ENCODE results near the gene POLR3E.

POLR3E gene

DNA sequence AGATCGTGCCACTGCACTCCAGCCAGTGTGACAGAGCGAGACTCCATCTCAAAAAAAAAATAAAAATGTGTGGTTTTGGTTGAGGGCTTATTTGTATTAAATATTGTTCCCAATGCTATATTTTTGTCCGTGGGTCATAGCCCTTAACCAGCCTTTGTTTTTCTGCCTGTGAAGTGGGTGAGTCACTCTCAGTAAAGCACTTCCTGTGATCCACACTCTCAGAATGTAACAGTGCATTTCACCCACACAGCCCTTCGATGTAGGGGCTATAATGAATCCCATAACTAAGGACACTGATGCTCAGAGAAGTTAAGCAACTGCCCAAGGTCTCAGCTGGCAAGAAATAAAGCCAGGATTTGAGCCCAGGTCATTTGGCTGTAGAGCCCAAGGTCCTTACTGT lies 34.7 kb upstream of the POLR3E start:
- TF ChIP-seq, protein P1, sequence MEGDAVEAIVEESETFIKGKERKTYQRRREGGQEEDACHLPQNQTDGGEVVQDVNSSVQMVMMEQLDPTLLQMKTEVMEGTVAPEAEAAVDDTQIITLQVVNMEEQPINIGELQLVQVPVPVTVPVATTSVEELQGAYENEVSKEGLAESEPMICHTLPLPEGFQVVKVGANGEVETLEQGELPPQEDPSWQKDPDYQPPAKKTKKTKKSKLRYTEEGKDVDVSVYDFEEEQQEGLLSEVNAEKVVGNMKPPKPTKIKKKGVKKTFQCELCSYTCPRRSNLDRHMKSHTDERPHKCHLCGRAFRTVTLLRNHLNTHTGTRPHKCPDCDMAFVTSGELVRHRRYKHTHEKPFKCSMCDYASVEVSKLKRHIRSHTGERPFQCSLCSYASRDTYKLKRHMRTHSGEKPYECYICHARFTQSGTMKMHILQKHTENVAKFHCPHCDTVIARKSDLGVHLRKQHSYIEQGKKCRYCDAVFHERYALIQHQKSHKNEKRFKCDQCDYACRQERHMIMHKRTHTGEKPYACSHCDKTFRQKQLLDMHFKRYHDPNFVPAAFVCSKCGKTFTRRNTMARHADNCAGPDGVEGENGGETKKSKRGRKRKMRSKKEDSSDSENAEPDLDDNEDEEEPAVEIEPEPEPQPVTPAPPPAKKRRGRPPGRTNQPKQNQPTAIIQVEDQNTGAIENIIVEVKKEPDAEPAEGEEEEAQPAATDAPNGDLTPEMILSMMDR (conservative IDR thresholded peaks at IDR 0.05; ENCODE audit: low read depth, low read length): no peak
- DNase-seq (ENCODE audit: low read depth): no peak
- no peak overlapping the region for H3K4me3 ChIP-seq (ENCODE audit: low read length)

- H3K4me3 ChIP-seq (ENCODE audit: low read length): no peak overlapping the region
- DNase-seq (ENCODE audit: low read depth): no peak
- TF ChIP-seq, protein P1 (conservative IDR thresholded peaks at IDR 0.05; ENCODE audit: low read depth, low read length): no peak
These were observed 32.4 kb upstream of the POLR3E start for GRCh38 chr16:22264786-22265185.

DNA sequence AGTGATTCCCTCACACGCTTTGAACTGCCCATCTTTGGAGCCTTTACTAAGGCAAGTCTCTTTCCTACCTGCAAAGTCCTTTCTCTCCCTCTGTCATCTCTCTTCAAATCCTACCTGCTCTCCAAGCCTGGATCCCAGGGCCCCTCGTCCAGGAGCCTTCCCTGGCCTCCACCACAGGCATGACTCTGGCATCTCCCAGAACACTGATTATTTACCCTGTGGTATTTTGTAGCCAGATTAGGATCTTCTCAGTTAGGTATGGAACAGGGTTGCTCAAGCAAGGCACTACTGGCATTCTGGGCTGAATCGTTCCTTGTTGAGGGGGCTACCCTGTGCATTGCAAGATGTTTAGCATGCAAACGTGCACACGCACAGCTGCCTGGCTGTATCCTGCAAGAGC lies 31.9 kb upstream of the POLR3E start:
- no peak overlapping the region for H3K4me3 ChIP-seq (ENCODE audit: low read length)
- TF ChIP-seq, protein P1 (conservative IDR thresholded peaks at IDR 0.05; ENCODE audit: low read depth, low read length): no peak
- no peak for DNase-seq (ENCODE audit: low read depth)

- no peak overlapping the region for H3K4me3 ChIP-seq (ENCODE audit: low read length)
- no peak for DNase-seq (ENCODE audit: low read depth)
- TF ChIP-seq, protein P1 (conservative IDR thresholded peaks at IDR 0.05; ENCODE audit: low read depth, low read length): no peak
These were observed 30.7 kb upstream of the POLR3E start for GRCh38 chr16:22266546-22266945.

GRCh38 chr16:22267764-22268163 lies 29.4 kb upstream of the POLR3E start:
- DNase-seq (ENCODE audit: low read depth): no peak
- TF ChIP-seq, protein P1 (conservative IDR thresholded peaks at IDR 0.05; ENCODE audit: low read depth, low read length): no peak
- H3K4me3 ChIP-seq (ENCODE audit: low read length): no peak overlapping the region

GRCh38 chr16:22270525-22270924 lies 26.7 kb upstream of the POLR3E start:
- TF ChIP-seq, protein P1 (conservative IDR thresholded peaks at IDR 0.05; ENCODE audit: low read depth, low read length): no peak
- no peak for DNase-seq (ENCODE audit: low read depth)
- no peak overlapping the region for H3K4me3 ChIP-seq (ENCODE audit: low read length)

- no peak overlapping the region for H3K4me3 ChIP-seq (ENCODE audit: low read length)
- TF ChIP-seq, protein P1 (conservative IDR thresholded peaks at IDR 0.05; ENCODE audit: low read depth, low read length): no peak
- DNase-seq (ENCODE audit: low read depth): no peak
These were observed 24.1 kb upstream of the POLR3E start for GRCh38 chr16:22272870-22273650.

Data from retinal pigment epithelial cell (primary cell).